Raji (cell line): ENCODE measurements around the gene ELOVL7.

ENCODE experiments used
- POLR2A ChIP-seq: IDR thresholded peaks from 2 replicates; pipeline ENCODE4 v1.6.1; 2011; ENCODE audit warnings: low read depth, low read length, control low read depth; ENCODE audit not compliant: insufficient read depth

ELOVL7 gene

GRCh38 chr5:60843936-60844905 lies at the start of gene ELOVL7:
ELOVL7 (minus strand) TSS chr5:60844269; CDS start chr5:60787397, 56,872 bp downstream.
- no peak for TF ChIP-seq POLR2A

- no peak for TF ChIP-seq POLR2A
Measured at GRCh38 chr5:60893521-60893920, 49.5 kb upstream of the ELOVL7 start.

GRCh38 chr5:60891667-60892066 lies 47.6 kb upstream of the ELOVL7 start:
- TF ChIP-seq POLR2A, result no peak

GRCh38 chr5:60888359-60889061 lies 44.4 kb upstream of the ELOVL7 start:
- no peak for TF ChIP-seq POLR2A

- no peak for TF ChIP-seq POLR2A
Measured at GRCh38 chr5:60887746-60888145, 43.7 kb upstream of the ELOVL7 start.

GRCh38 chr5:60887096-60887495 lies 43.0 kb upstream of the ELOVL7 start:
- TF ChIP-seq POLR2A, result no peak

- TF ChIP-seq POLR2A, result no peak
Measured at GRCh38 chr5:60886158-60886557, 42.1 kb upstream of the ELOVL7 start.

- TF ChIP-seq POLR2A, result no peak
Measured at GRCh38 chr5:60883229-60883628, 39.2 kb upstream of the ELOVL7 start.

- TF ChIP-seq POLR2A, result no peak
Measured at GRCh38 chr5:60872892-60873291, 28.8 kb upstream of the ELOVL7 start.

- no peak for TF ChIP-seq POLR2A
Measured at GRCh38 chr5:60870857-60871256, 26.8 kb upstream of the ELOVL7 start.

- TF ChIP-seq POLR2A, result no peak
Measured at GRCh38 chr5:60856066-60856465, 12.0 kb upstream of the ELOVL7 start.

GRCh38 chr5:60852940-60853339 lies 8.9 kb upstream of the ELOVL7 start:
- TF ChIP-seq POLR2A, result no peak

- no peak for TF ChIP-seq POLR2A
Measured at GRCh38 chr5:60852317-60852716, 8.2 kb upstream of the ELOVL7 start.

GRCh38 chr5:60851626-60852025 lies 7.6 kb upstream of the ELOVL7 start:
- TF ChIP-seq POLR2A, result no peak

- no peak for TF ChIP-seq POLR2A
Measured at GRCh38 chr5:60846298-60846697, 2.2 kb upstream of the ELOVL7 start.

- no peak for TF ChIP-seq POLR2A
Measured at GRCh38 chr5:60843386-60843935, 608 bp downstream of the ELOVL7 start.
